GM18507 (cell line): Measurements from ENCODE around the gene KLHL3.
A peak's percentile ranks its signal among the peaks of the same experiment; 100 is the strongest.
"Not testable (repeated sequence)": the region's sequence is repeated elsewhere in the genome, so short reads cannot be mapped to it uniquely, and the experiment has no call there.

Experiments
- DNase-seq: peaks from one replicate; pipeline ENCODE4 v3.0.0; 2011; ENCODE audit warnings: low read depth; ENCODE audit not compliant: insufficient read length; ENCODE audit errors: extremely low spot score
- FAIRE-seq: peaks from 2 replicates; lab custom pipeline; 2011; peaks lifted over from hg19 to GRCh38; lab: Jason Lieb, UNC

KLHL3 gene

GRCh38 chr5:137679910-137680309 is 56.0 kb downstream of the KLHL3 start:
- DNase-seq (no peak), FAIRE-seq (no peak)

GRCh38 chr5:137679195-137679594 is 56.7 kb downstream of the KLHL3 start:
- DNase-seq (no peak), FAIRE-seq (no peak)

GRCh38 chr5:137672881-137673280 is 63.0 kb downstream of the KLHL3 start:
- no peak for DNase-seq
- no peak for FAIRE-seq

GRCh38 chr5:137672001-137672400 is 63.9 kb downstream of the KLHL3 start:
- FAIRE-seq, result no peak
- DNase-seq, result no peak

- DNase-seq, result no peak
- no peak for FAIRE-seq
These were observed 66.1 kb downstream of the KLHL3 start for GRCh38 chr5:137669811-137670210.

- no peak for DNase-seq
These were observed 67.3 kb downstream of the KLHL3 start for GRCh38 chr5:137668637-137669036.

GRCh38 chr5:137667341-137667740 is 68.5 kb downstream of the KLHL3 start:
- no peak for FAIRE-seq
- DNase-seq, result no peak

More at GRCh38 chr5:137668637-137669036, 67.3 kb downstream of the KLHL3 start:
- FAIRE-seq, result no peak

GRCh38 chr5:137666901-137667300 is 69.0 kb downstream of the KLHL3 start:
- FAIRE-seq (peak; percentile 49), DNase-seq (no peak)

GRCh38 chr5:137666461-137666850 is 69.4 kb downstream of the KLHL3 start:
- DNase-seq (no peak), FAIRE-seq (no peak)

- FAIRE-seq (peak; percentile 86), DNase-seq (peak; percentile 32)
These were observed 70.0 kb downstream of the KLHL3 start for GRCh38 chr5:137665678-137666460.

- peak; percentile 93 for FAIRE-seq
- DNase-seq, result peak; percentile 42
These were observed 75.5 kb downstream of the KLHL3 start for GRCh38 chr5:137660349-137660817.

GRCh38 chr5:137659209-137659608 is 76.7 kb downstream of the KLHL3 start:
- DNase-seq (no peak), FAIRE-seq (no peak)

GRCh38 chr5:137658324-137658723 is 77.6 kb downstream of the KLHL3 start:
- FAIRE-seq (no peak), DNase-seq (no peak)

GRCh38 chr5:137657073-137657472 is 78.8 kb downstream of the KLHL3 start:
- no peak for FAIRE-seq
- DNase-seq, result no peak

- DNase-seq, result no peak
- no peak for FAIRE-seq
These were observed 79.3 kb downstream of the KLHL3 start for GRCh38 chr5:137656558-137656957.

GRCh38 chr5:137651022-137651421 is 84.9 kb downstream of the KLHL3 start:
- DNase-seq, result no peak
- FAIRE-seq, result no peak

GRCh38 chr5:137649228-137649935 is 86.5 kb downstream of the KLHL3 start:
- DNase-seq (no peak), FAIRE-seq (no peak)

- FAIRE-seq (no peak), DNase-seq (no peak)
These were observed 87.5 kb downstream of the KLHL3 start for GRCh38 chr5:137648361-137648760.

- no peak for FAIRE-seq
- no peak for DNase-seq
These were observed 88.5 kb downstream of the KLHL3 start for GRCh38 chr5:137647401-137647800.

GRCh38 chr5:137646761-137647160 is 89.1 kb downstream of the KLHL3 start:
- DNase-seq (no peak), FAIRE-seq (no peak)

- not testable (repeated sequence) for FAIRE-seq, DNase-seq
These were observed 92.8 kb downstream of the KLHL3 start for GRCh38 chr5:137643081-137643480.
